ENCODE results near the gene NOXA1. TPM values are rescaled to one million over a fixed set of nuclear protein-coding genes. Genes with fewer than 3 reads are reported as not detected.

Gene NOXA1
- polyA plus RNA-seq, 1 donor from 2014 or later, result 1.7 TPM

- H3K79me2 ChIP-seq (replicated peaks; ENCODE audit: insufficient read depth, low read length), result no peaks in the 10 kb centered on the region
- no peak overlapping the region for H3K9ac ChIP-seq (ENCODE audit: low read length)
- H3K36me3 ChIP-seq (ENCODE audit: insufficient read depth, low read length), result no peaks in the 10 kb centered on the region
- H3F3A ChIP-seq (ENCODE audit: insufficient read depth, low read length, poor library complexity, severe bottlenecking), result no peaks in the 10 kb centered on the region
- no peak for TF ChIP-seq TAF1 (IDR thresholded peaks at IDR 0.05; ENCODE audit: low read depth)
- TF ChIP-seq RAD21 (conservative IDR thresholded peaks at IDR 0.05), result no peak
- TF ChIP-seq POLR2AphosphoS5 (IDR thresholded peaks at IDR 0.05), result no peak
- TF ChIP-seq MXI1 (conservative IDR thresholded peaks at IDR 0.05; ENCODE audit: poor library complexity, severe bottlenecking), result no peak
- TF ChIP-seq, protein P1, sequence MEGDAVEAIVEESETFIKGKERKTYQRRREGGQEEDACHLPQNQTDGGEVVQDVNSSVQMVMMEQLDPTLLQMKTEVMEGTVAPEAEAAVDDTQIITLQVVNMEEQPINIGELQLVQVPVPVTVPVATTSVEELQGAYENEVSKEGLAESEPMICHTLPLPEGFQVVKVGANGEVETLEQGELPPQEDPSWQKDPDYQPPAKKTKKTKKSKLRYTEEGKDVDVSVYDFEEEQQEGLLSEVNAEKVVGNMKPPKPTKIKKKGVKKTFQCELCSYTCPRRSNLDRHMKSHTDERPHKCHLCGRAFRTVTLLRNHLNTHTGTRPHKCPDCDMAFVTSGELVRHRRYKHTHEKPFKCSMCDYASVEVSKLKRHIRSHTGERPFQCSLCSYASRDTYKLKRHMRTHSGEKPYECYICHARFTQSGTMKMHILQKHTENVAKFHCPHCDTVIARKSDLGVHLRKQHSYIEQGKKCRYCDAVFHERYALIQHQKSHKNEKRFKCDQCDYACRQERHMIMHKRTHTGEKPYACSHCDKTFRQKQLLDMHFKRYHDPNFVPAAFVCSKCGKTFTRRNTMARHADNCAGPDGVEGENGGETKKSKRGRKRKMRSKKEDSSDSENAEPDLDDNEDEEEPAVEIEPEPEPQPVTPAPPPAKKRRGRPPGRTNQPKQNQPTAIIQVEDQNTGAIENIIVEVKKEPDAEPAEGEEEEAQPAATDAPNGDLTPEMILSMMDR (IDR thresholded peaks at IDR 0.05; ENCODE audit: poor library complexity, severe bottlenecking), result no peak
- no peak overlapping the region for H2AFZ ChIP-seq (ENCODE audit: low read depth, low read length)
- H3K27ac ChIP-seq (ENCODE audit: low read length), result no peak overlapping the region
- no peaks in the 10 kb centered on the region for H3K9me2 ChIP-seq (ENCODE audit: insufficient read depth, low read length)
- no peaks in the 10 kb centered on the region for H3K9me3 ChIP-seq (ENCODE audit: low read length)
- no peaks in the 10 kb centered on the region for H3K27me3 ChIP-seq (ENCODE audit: insufficient read depth, low read depth, low read length)
- no peak overlapping the region for H3K4me2 ChIP-seq (ENCODE audit: low read length)
- H4K20me1 ChIP-seq (ENCODE audit: insufficient read depth), result no peaks in the 10 kb centered on the region
- no peak overlapping the region for H3K4me3 ChIP-seq (ENCODE audit: low read length)
These were observed 29.0 kb downstream of the NOXA1 start for GRCh38 chr9:137452006-137452760.

DNA sequence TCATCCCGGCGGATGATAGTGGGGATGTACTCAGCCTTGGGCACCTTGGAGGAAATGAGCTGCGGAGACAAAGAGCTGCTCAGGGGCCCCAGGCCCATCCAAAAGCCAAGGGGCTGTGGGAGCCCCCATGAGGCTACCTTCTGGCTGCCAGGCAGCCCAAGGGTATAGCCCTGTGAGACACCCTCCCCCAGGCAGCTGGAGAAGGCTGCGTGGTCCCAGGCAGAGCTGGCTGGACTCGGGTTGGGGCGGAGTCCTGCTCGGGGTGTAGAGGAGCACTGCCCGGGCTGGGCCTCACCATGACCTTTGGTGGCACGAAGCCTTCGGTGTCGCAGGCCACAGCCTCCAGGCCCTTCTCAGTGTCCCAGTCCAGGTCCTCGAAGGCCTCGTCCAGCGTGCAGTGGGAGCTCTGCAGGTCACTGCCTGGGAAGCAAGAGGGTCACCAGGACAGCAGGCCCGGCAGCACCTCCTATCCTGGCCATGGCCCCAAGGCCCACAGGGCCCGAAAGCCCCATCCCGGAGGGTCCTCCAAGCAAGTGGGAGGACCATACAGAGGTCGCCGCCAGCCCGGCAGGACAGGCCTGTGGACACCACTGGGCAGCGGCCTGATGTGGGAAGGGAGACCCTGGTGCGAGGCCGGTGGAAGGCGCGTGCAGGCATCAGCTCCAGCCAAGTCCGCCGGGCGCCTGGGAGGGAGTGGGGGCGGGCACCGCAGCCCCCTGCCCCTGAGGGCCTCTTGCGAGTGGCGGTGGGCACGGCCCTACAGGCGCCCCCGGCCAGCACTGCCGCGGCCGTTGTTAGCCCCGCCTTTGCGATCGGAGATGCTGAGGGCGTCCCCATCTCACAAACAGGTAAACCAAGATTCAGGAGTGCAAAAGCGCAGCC lies 29.8 kb downstream of the NOXA1 start:
- Histone ChIP-seq H2AFZ (ENCODE audit: low read depth, low read length) (no peak overlapping the region), H3K27ac (ENCODE audit: low read length) (no peak overlapping the region), H4K20me1 (ENCODE audit: insufficient read depth) (no peaks in the 10 kb centered on the region), H3K4me3 (ENCODE audit: low read length) (no peak overlapping the region), H3K36me3 (ENCODE audit: insufficient read depth, low read length) (no peaks in the 10 kb centered on the region), H3K27me3 (ENCODE audit: insufficient read depth, low read depth, low read length) (no peaks in the 10 kb centered on the region), H3F3A (ENCODE audit: insufficient read depth, low read length, poor library complexity, severe bottlenecking) (no peaks in the 10 kb centered on the region), H3K4me2 (ENCODE audit: low read length) (no peak overlapping the region), H3K79me2 (replicated peaks; ENCODE audit: insufficient read depth, low read length) (no peaks in the 10 kb centered on the region), H3K9me2 (ENCODE audit: insufficient read depth, low read length) (no peaks in the 10 kb centered on the region), H3K9ac (ENCODE audit: low read length) (no peak overlapping the region), H3K9me3 (ENCODE audit: low read length) (no peaks in the 10 kb centered on the region)
- no peak for TF ChIP-seq SMC3 (conservative IDR thresholded peaks at IDR 0.05; ENCODE audit: poor library complexity)
- no peak for TF ChIP-seq RAD21 (conservative IDR thresholded peaks at IDR 0.05)
- no peak for TF ChIP-seq TAF1 (IDR thresholded peaks at IDR 0.05; ENCODE audit: low read depth)
- TF ChIP-seq EP300 (conservative IDR thresholded peaks at IDR 0.05; ENCODE audit: poor library complexity, severe bottlenecking), result no peak
- TF ChIP-seq EZH2 (IDR thresholded peaks at IDR 0.05; ENCODE audit: borderline replicate concordance, insufficient read depth, low read length, poor library complexity, severe bottlenecking), result no peak
- no peak for TF ChIP-seq POLR2AphosphoS5 (IDR thresholded peaks at IDR 0.05)
- TF ChIP-seq, protein P2, sequence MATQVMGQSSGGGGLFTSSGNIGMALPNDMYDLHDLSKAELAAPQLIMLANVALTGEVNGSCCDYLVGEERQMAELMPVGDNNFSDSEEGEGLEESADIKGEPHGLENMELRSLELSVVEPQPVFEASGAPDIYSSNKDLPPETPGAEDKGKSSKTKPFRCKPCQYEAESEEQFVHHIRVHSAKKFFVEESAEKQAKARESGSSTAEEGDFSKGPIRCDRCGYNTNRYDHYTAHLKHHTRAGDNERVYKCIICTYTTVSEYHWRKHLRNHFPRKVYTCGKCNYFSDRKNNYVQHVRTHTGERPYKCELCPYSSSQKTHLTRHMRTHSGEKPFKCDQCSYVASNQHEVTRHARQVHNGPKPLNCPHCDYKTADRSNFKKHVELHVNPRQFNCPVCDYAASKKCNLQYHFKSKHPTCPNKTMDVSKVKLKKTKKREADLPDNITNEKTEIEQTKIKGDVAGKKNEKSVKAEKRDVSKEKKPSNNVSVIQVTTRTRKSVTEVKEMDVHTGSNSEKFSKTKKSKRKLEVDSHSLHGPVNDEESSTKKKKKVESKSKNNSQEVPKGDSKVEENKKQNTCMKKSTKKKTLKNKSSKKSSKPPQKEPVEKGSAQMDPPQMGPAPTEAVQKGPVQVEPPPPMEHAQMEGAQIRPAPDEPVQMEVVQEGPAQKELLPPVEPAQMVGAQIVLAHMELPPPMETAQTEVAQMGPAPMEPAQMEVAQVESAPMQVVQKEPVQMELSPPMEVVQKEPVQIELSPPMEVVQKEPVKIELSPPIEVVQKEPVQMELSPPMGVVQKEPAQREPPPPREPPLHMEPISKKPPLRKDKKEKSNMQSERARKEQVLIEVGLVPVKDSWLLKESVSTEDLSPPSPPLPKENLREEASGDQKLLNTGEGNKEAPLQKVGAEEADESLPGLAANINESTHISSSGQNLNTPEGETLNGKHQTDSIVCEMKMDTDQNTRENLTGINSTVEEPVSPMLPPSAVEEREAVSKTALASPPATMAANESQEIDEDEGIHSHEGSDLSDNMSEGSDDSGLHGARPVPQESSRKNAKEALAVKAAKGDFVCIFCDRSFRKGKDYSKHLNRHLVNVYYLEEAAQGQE (IDR thresholded peaks at IDR 0.05; ENCODE audit: borderline replicate concordance), result no peak
- TF ChIP-seq MXI1 (conservative IDR thresholded peaks at IDR 0.05; ENCODE audit: poor library complexity, severe bottlenecking), result no peak
- TF ChIP-seq, protein P1 (IDR thresholded peaks at IDR 0.05; ENCODE audit: poor library complexity, severe bottlenecking), result no peak

All from neural cell (in vitro differentiated cells).